AG09309 (cell line): ENCODE results near the gene MEF2C.

ENCODE experiments used
- DNase-seq: peaks from one replicate; pipeline ENCODE4 v3.0.0-alpha.2; 2010; ENCODE audit warnings: low read depth
- H3K4me3 ChIP-seq: 2 replicates; pipeline ENCODE4 v1.5.1; 2011; ENCODE audit warnings: mild to moderate bottlenecking, low read depth, low read length, moderate library complexity; ENCODE audit not compliant: control insufficient read depth
- TF ChIP-seq, protein P1 (sequence below): IDR thresholded peaks from 2 replicates; pipeline ENCODE4 v1.5.1; 2011; ENCODE audit warnings: mild to moderate bottlenecking, low read depth, low read length, inconsistent platforms; ENCODE audit not compliant: insufficient read depth, control insufficient read depth; ENCODE audit errors: missing control alignments

MEF2C gene

DNA sequence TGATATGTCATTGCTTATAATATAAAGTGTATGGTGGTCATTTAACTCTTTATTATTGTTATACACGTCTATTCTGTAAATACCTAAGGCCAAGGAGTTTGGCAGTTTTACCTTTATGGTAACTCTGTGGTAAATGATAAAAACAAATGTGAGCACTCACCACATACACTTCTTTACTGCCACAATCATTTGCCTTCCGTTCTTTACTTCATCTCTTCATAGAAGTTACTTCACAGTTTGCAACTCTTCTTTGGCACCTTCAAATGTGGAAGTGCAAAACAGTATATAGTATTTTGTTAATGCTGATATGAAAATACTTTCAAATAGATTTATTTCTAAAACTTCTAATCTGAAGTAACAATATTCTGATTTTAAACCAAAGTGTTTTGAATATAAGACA lies 4.4 kb upstream of the MEF2C start:
- TF ChIP-seq, protein P1, sequence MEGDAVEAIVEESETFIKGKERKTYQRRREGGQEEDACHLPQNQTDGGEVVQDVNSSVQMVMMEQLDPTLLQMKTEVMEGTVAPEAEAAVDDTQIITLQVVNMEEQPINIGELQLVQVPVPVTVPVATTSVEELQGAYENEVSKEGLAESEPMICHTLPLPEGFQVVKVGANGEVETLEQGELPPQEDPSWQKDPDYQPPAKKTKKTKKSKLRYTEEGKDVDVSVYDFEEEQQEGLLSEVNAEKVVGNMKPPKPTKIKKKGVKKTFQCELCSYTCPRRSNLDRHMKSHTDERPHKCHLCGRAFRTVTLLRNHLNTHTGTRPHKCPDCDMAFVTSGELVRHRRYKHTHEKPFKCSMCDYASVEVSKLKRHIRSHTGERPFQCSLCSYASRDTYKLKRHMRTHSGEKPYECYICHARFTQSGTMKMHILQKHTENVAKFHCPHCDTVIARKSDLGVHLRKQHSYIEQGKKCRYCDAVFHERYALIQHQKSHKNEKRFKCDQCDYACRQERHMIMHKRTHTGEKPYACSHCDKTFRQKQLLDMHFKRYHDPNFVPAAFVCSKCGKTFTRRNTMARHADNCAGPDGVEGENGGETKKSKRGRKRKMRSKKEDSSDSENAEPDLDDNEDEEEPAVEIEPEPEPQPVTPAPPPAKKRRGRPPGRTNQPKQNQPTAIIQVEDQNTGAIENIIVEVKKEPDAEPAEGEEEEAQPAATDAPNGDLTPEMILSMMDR = no peak
- DNase-seq = no peak
- no peak overlapping the region for H3K4me3 ChIP-seq

DNA sequence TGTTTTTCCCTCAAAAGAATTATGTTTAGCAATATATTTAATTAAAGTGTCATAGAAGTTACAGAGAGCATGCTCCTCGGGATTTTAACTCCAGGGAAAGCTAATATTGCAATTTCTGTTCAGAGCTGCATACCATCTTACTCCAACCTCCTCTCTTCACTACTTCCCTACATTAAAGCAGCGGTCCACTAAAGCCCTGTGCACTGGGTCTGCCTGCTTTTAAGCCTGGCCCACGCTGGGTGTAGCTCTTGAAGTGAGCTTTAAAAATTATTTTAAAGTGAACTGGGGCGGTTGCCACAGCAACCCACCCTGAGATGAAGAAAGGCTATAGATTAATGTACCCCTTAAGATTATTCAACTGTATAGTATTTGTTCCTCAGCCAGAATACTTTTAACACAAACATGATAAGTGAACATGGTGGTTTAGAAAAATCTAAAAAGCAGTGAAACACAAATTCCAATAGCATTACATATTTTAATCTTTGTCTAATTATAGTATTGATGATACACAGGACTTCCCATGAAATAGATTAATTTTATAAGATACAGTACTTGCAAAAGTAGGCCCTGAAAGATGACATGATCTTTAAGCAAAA lies 3.9 kb upstream of the MEF2C start:
- no peak for DNase-seq
- H3K4me3 ChIP-seq = no peak overlapping the region
- TF ChIP-seq, protein P1 = no peak

GRCh38 chr5:88886252-88886651 lies 3.3 kb upstream of the MEF2C start:
- no peak overlapping the region for H3K4me3 ChIP-seq
- DNase-seq = no peak
- TF ChIP-seq, protein P1 = no peak

- DNase-seq = no peak
- TF ChIP-seq, protein P1 = no peak
- no peak overlapping the region for H3K4me3 ChIP-seq
Observed at GRCh38 chr5:88885002-88885401, 2.0 kb upstream of the MEF2C start.

- DNase-seq = no peak
- TF ChIP-seq, protein P1 = no peak
- peak overlapping the region; percentile 66 for H3K4me3 ChIP-seq
Observed at GRCh38 chr5:88884608-88884877, 1.6 kb upstream of the MEF2C start.

- TF ChIP-seq, protein P1 = no peak
- peak; percentile 16 for DNase-seq
- H3K4me3 ChIP-seq = peak overlapping the region; percentile 66
Observed at GRCh38 chr5:88883836-88884607, 1.0 kb upstream of the MEF2C start.
